ENCODE data around the gene NDUFV3.
A peak's percentile ranks its signal among the peaks of the same experiment; 100 is the strongest.
"Not testable (repeated sequence)": the region's sequence is repeated elsewhere in the genome, so short reads cannot be mapped to it uniquely, and the experiment has no call there.

Gene NDUFV3

GRCh38 chr21:42892931-42893755 lies at the start of gene NDUFV3:
TSS of gene NDUFV3 (plus strand) at chr21:42893309. CDS start at chr21:42893334, 25 bp downstream.
- DNase-seq (ENCODE audit: low spot score), result peak; percentile 99
- peak; percentile 94 for FAIRE-seq

- DNase-seq (ENCODE audit: low spot score) (no peak), FAIRE-seq (no peak)
Measured at GRCh38 chr21:42844411-42845113, 48.5 kb upstream of the NDUFV3 start.

DNA sequence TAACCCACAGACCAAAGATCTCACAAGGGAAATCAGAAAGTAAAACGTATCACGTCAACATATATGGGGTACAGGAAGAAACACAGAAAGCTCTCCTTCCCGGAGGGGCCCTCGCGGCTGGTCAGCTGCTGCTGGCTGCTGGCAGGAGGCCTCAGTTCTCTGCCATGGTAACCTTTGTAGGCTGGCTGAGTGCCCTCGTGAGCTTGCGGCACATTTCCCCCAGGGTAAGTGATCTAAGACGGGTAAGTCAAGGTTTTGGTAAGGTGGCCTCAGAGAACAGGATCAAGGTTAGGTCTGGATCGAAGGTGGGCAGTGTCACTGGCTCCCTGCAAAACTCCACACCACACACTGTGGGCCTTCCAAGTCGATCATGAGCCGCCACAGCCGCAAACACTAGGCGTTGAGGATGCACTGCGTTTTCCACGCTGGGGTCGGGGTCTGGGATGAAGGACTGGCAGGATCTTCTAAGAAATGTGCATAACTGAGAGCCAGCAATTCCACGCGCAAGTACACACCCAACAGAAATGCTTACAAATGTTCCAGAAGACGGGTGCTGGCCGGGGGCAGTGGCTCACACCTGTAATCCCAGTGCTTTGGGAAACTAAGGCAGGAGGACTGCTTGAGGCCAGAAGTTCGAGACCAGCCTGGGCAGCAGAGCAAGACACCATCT lies 47.7 kb upstream of the NDUFV3 start:
- DNase-seq (ENCODE audit: low spot score) (no peak), FAIRE-seq (no peak)

- no peak for FAIRE-seq
Measured at GRCh38 chr21:42846221-42846620, 46.9 kb upstream of the NDUFV3 start.

GRCh38 chr21:42847051-42847707 lies 45.9 kb upstream of the NDUFV3 start:
- FAIRE-seq (no peak), DNase-seq (ENCODE audit: low spot score) (no peak)

More at GRCh38 chr21:42846221-42846620, 46.9 kb upstream of the NDUFV3 start:
- DNase-seq (ENCODE audit: low spot score), result no peak

DNA sequence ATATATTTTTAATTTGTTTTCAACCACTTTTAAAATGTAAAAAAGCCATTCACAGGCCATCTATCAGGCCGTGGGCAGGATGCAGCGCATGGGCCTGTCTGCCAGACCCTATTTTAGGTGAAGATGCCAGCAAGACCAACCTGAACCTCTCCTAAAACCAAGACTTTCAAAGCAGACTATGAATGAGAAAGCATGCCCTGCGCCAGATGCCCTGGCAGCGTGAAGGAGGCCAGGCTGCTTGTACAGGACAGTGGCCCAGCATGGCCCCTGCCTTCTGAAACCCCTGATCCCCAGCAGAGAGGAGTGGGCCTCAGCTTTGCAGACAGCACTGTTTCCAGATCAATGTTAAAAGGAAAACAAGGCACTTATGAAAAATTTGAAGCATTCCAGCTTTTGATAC lies 45.4 kb upstream of the NDUFV3 start:
- FAIRE-seq (no peak), DNase-seq (ENCODE audit: low spot score) (no peak)

DNA sequence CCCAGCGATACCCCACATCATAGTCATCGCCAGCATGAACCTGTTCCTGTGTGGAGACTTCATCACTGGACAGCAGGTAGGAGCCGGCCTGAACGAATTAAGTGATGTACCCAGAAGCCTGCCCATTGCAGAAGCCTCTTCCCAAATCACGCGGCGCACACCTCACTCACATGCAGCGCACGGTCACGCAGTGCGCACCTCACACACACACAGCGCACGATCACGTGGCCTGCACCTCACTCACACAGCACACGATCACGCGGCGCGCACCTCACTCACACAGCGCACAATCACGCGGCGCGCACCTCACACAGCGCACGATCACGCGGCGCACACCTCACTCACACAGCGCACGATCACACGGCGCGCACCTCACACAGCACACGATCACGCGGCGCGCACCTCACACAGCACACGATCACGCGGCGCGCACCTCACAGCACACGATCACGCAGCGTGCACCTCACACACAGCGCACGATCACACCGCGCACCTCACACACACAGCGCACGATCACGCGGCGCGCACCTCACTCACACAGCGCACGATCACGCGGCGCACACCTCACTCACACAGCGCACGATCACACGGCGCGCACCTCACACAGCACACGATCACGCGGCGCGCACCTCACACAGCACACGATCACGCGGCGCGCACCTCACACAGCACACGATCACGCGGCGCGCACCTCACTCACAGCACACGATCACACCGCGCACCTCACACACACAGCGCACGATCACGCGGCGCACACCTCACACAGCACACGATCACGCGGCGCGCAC lies 44.8 kb upstream of the NDUFV3 start:
- FAIRE-seq, result peak; percentile 99

GRCh38 chr21:42848932-42849758 lies 44.0 kb upstream of the NDUFV3 start:
- no peak for FAIRE-seq

More for the DNA sequence above, 44.8 kb upstream of the NDUFV3 start:
- DNase-seq (ENCODE audit: low spot score), result not testable (repeated sequence)

DNA sequence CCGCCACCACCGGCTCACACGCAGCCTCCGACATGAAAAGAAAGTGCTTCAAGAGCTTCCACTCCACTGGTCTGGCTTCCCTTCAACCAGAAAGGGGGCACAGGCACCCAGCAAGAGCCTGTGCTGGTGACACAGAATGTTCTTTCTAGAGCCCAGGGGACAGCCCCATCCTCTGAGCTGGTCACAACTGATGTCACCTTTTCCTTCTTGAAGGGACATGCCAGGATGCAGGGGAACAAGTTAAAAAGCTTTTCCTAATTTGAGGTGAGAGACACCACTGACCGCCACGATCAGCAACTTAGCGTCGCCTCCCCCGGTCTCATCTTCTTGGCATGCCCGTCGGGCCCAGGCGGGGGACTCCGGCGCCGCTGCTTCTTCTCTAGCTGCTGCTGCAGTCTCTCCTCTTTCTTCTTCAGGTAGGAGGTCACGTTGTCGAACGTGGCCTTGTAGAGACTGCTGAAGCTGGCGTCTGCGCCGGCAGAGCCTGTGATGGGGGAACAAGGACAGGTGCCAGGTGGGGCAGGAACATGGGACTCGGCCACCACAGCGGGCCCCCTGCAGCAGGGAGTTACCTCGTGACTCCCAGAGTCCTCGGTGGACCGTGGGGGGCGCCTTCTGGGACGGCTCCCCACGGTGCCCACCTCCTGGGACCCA lies 43.2 kb upstream of the NDUFV3 start:
- FAIRE-seq, result no peak
- no peak for DNase-seq (ENCODE audit: low spot score)

More at GRCh38 chr21:42848932-42849758, 44.0 kb upstream of the NDUFV3 start:
- no peak for DNase-seq (ENCODE audit: low spot score)

DNA sequence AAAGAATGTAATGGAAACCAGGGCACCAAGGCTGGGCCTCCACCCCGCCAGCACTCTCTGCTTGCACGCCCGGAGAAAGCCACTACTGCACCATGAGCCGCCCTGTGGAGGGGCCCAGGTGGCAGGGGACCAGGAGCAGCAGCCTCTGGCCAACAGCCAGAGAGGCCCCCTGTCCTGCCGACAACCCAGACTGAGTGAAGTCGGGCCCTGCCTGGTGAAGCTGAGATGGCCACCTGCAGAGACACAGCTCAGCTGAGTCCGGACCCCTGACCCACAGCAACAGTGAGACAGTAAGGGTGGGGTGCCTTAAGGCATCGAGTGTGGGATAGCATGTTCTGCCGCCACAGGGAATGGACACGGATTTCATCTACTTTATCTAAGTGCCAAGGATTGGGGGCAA lies 42.6 kb upstream of the NDUFV3 start:
- no peak for FAIRE-seq
- no peak for DNase-seq (ENCODE audit: low spot score)

- FAIRE-seq, result no peak
- DNase-seq (ENCODE audit: low spot score), result peak; percentile 53
Measured at GRCh38 chr21:42850866-42851391, 42.2 kb upstream of the NDUFV3 start.

- FAIRE-seq, result no peak
Measured at GRCh38 chr21:42851812-42852665, 41.1 kb upstream of the NDUFV3 start.

GRCh38 chr21:42852925-42853570 lies 40.1 kb upstream of the NDUFV3 start:
- DNase-seq (ENCODE audit: low spot score), result no peak
- FAIRE-seq, result no peak

More at GRCh38 chr21:42851812-42852665, 41.1 kb upstream of the NDUFV3 start:
- no peak for DNase-seq (ENCODE audit: low spot score)

DNA sequence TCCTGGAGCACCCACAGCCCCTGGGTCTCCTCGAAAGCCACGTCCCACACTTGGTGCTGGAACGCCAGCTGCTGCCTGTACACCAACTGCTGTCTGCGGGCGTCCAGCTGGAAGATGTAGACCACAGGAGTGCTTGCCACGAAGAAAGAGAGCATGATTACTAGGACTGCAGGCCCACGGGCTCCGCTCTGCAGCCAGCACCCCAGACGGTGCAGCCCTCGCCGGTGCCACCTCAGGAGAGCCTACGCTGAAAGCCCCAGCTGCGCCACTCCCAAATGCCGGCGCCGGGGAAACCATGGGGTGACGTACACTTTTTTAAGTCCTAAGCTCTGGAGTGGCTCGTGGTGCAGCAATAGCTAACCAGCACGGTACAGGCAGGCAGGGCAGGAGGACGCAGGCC lies 39.5 kb upstream of the NDUFV3 start:
- DNase-seq (ENCODE audit: low spot score), result no peak
- no peak for FAIRE-seq

DNA sequence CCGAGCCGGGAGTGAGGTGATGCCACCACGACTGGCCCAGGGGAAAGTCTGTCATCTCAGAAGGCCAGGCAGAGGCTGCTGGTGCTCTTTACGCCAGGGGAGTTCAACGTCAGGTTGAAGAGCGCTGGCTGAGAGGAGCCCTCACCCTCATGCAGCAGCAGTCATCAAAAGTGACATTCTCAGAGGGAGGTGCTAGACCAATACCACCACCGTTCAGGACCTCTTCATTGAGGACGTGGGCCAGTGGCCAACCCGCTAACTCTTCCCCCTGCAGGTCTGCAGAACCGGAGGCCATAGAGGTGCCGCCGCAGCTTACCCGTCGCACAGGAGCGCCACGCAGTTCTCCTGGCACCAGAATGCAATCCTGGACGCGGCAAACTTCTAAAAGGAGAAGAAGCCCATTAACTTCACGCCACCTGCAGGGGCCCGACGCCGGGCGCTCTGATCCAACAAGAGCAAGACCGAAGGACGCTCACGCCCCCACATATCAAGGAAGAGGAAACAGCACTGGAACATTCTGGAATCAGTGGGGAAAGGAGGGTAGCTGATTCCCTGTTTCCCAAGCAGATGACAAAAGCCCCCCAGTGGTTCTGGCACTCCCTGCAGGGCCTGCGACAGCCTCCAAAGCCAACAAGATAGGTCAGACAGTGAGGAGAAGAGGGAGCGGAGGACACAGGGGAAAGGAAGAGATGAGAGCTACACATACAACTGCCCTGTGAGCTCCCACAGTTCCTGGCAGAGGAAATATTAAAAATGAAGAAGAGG lies 38.7 kb upstream of the NDUFV3 start:
- FAIRE-seq (no peak), DNase-seq (ENCODE audit: low spot score) (no peak)

DNA sequence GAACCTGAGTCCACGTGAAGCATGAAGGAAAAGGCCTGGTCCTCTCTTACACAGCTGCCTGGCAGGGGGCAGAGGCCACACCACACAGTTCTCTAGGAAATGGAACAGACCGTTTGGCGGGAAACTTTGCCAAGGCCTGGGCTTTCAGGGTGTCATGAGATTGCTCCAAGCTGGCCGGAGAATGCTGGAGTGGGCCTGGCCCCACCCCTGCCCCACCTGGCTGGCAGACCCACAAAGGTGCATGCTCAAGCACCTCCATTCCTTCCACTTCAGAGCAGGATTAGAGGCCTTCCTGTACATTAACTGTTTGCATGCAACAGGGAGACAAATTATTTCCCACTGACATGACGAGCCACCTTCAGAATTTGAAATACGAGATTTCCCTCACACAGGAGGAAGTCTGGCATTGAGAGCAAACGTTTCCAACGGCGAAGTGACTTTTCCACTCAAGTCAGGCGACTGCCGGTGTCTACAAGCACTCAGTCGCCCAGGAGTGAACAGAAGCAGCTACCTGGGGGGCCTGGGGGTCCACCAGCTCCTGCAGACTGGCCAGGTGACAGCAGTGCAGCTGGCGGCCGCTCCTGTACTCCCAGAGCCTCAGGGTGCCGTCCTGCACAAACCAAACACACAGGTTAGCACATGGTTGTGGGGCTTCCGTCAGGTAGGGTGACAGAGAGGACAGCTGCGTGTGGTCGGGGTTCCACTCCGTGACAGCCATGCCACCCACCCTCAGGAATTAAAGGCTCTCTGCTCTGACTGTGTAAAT lies 37.8 kb upstream of the NDUFV3 start:
- DNase-seq (ENCODE audit: low spot score) (no peak), FAIRE-seq (no peak)
